Measurements from ENCODE around the gene MESP2.

MESP2 gene

DNA sequence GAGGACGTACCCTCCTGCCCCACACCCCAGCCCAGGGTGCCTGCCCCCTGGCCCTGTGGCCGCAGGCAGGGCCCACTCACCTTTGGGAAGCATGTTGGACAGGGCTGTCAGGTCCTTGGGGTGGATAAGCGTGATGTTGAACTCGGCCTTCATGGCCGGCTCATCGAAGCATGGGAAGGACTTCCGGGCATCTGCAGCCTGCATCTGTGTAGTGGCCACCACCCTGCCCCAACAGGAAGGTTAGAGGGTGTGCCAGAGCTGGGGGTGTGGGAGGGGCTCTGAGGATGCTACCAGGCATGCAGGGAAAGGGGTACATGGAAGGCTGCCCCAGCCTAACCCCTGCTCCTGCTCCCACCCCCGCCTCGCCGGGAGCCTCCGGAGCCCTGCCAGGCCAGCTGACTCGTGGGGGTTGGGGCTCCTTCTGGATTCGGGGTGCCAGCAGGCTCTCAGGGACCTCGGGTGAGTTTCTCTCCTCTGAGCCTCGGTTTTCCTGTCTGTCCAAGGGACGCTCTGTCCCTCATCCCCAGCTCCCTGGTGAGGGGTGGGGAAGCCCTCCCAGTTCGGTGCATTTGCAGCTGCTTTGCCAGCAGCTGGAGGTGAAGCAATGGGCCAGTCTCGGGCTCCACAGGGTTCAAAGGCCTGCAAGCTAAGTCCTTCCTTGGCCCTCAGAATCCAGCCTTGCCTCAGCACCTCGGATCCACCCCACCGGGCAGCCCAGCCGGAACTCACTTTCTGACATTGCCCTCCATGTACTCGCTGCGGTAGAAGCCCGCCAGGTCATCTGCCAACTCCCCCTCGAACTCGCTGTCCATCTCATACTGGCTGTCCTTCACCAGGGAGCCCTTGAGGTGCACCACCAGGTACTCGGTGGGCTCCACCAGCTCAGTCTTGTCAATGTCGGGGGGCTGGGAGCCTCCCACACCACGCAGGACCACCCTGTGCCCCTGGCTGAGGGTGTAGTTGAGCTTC, 29.4 kb downstream of the MESP2 start:
- DNase-seq (ENCODE audit: low read depth in 1 of 2, low spot score in 1 of 2) = no peak
- TF ChIP-seq POLR2AphosphoS5 (IDR thresholded peaks at IDR 0.05; ENCODE audit: low read depth) = peak; percentile 49
- TF ChIP-seq, protein P1, sequence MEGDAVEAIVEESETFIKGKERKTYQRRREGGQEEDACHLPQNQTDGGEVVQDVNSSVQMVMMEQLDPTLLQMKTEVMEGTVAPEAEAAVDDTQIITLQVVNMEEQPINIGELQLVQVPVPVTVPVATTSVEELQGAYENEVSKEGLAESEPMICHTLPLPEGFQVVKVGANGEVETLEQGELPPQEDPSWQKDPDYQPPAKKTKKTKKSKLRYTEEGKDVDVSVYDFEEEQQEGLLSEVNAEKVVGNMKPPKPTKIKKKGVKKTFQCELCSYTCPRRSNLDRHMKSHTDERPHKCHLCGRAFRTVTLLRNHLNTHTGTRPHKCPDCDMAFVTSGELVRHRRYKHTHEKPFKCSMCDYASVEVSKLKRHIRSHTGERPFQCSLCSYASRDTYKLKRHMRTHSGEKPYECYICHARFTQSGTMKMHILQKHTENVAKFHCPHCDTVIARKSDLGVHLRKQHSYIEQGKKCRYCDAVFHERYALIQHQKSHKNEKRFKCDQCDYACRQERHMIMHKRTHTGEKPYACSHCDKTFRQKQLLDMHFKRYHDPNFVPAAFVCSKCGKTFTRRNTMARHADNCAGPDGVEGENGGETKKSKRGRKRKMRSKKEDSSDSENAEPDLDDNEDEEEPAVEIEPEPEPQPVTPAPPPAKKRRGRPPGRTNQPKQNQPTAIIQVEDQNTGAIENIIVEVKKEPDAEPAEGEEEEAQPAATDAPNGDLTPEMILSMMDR (IDR thresholded peaks at IDR 0.05; ENCODE audit: insufficient read depth, low read length) = no peak
- Histone ChIP-seq H3K4me3 (replicated peaks; ENCODE audit: insufficient read depth, low read length) (no peak overlapping the region), H3K27ac (replicated peaks) (no peak overlapping the region), H3K27me3 (ENCODE audit: insufficient read depth, poor library complexity, severe bottlenecking) (no peaks in the 10 kb centered on the region)

DNA sequence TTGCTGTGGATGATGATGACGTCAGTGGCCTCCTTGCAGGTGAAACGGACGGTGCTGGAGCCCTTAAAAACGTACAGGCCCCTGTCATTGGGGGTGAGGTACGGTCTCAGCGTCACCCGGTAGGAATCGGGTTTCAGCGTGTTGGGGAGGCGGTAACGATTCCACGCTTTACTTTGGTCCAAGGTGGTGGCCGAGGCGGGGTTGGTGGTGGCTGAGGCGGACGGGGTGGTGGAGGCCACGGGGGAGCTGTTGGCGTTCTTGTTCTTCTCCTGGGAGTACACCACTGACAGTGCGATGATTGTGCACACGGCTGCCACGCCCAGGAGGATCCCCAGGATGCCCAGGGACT, 30.1 kb downstream of the MESP2 start:
- Histone ChIP-seq H3K4me3 (replicated peaks; ENCODE audit: insufficient read depth, low read length) (no peak overlapping the region), H3K27ac (replicated peaks) (no peak overlapping the region), H3K27me3 (ENCODE audit: insufficient read depth, poor library complexity, severe bottlenecking) (no peaks in the 10 kb centered on the region)
- DNase-seq (ENCODE audit: low read depth in 1 of 2, low spot score in 1 of 2) = no peak
- TF ChIP-seq, protein P2, sequence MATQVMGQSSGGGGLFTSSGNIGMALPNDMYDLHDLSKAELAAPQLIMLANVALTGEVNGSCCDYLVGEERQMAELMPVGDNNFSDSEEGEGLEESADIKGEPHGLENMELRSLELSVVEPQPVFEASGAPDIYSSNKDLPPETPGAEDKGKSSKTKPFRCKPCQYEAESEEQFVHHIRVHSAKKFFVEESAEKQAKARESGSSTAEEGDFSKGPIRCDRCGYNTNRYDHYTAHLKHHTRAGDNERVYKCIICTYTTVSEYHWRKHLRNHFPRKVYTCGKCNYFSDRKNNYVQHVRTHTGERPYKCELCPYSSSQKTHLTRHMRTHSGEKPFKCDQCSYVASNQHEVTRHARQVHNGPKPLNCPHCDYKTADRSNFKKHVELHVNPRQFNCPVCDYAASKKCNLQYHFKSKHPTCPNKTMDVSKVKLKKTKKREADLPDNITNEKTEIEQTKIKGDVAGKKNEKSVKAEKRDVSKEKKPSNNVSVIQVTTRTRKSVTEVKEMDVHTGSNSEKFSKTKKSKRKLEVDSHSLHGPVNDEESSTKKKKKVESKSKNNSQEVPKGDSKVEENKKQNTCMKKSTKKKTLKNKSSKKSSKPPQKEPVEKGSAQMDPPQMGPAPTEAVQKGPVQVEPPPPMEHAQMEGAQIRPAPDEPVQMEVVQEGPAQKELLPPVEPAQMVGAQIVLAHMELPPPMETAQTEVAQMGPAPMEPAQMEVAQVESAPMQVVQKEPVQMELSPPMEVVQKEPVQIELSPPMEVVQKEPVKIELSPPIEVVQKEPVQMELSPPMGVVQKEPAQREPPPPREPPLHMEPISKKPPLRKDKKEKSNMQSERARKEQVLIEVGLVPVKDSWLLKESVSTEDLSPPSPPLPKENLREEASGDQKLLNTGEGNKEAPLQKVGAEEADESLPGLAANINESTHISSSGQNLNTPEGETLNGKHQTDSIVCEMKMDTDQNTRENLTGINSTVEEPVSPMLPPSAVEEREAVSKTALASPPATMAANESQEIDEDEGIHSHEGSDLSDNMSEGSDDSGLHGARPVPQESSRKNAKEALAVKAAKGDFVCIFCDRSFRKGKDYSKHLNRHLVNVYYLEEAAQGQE (IDR thresholded peaks at IDR 0.05; ENCODE audit: insufficient replicate concordance, low read depth) = no peak
- TF ChIP-seq, protein P1 (IDR thresholded peaks at IDR 0.05; ENCODE audit: insufficient read depth, low read length) = no peak
- TF ChIP-seq SPI1 (IDR thresholded peaks at IDR 0.05; ENCODE audit: borderline replicate concordance, low read depth) (no peak), POLR2AphosphoS5 (IDR thresholded peaks at IDR 0.05; ENCODE audit: low read depth) (no peak), GABPA (IDR thresholded peaks at IDR 0.05; ENCODE audit: low read depth) (no peak)

DNA sequence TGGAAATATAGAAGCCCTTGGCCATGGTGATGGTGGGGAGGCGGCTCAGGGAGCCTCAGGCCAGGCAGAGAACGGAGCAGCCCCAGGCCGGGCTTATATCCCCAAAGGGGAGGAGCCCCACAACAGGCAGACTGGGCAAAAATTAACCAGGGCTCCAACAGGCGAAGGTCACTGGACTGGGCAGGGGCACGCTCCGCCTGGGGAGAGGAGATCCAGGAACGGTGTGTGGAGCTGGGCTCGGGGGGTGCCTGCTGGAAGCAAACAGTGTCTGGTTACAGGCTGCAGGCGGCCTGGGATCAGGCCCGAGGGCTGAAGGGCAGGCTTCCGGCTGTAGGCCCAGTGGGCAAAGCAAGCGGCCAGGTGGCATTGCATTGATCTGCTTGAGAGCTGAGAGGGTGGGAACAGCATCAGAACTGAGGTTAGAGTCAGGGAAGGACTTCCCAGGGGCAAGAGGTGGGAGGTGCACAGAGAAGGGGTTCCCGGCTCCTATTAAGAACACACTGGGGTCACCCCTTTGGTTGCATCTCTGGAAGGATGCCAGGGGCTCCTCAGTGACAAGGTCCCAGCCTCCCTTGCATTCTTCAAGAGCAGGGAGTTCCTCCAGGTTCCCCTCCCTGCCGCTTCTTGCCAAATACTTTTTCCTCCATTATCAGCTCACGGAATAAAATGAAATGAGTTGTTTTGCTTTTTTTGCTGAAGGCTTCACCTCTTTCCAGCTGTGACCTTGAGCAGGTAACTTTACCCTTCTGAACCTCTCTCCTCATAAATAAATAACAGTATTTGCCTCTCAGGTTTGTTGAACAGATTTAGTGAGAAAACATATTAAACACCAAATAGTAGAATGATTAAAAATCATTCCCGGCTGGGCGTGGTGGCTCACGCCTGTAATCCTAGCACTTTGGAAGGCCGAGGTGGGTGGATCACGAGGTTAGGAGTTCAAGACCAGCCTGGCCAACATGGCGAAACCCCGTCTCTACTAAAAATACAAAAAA, 30.7 kb downstream of the MESP2 start:
- TF ChIP-seq, protein P2 (IDR thresholded peaks at IDR 0.05; ENCODE audit: insufficient replicate concordance, low read depth) = no peak
- TF ChIP-seq SPI1 (IDR thresholded peaks at IDR 0.05; ENCODE audit: borderline replicate concordance, low read depth) (no peak), POLR2AphosphoS5 (IDR thresholded peaks at IDR 0.05; ENCODE audit: low read depth) (no peak), GABPA (IDR thresholded peaks at IDR 0.05; ENCODE audit: low read depth) (no peak)
- TF ChIP-seq, protein P1 (IDR thresholded peaks at IDR 0.05; ENCODE audit: insufficient read depth, low read length) = no peak
- Histone ChIP-seq H3K4me3 (replicated peaks; ENCODE audit: insufficient read depth, low read length) (no peak overlapping the region), H3K27ac (replicated peaks) (no peak overlapping the region), H3K27me3 (ENCODE audit: insufficient read depth, poor library complexity, severe bottlenecking) (no peaks in the 10 kb centered on the region)
- no peak for DNase-seq (ENCODE audit: low read depth in 1 of 2, low spot score in 1 of 2)
